ENCODE results near the gene SCFD2.

GRCh38 chr4:52856801-52857200, 509.1 kb downstream of the SCFD2 start:
- TF ChIP-seq CTCF (IDR thresholded peaks at IDR 0.05): no peak
- no peak for TF ChIP-seq POLR2A (IDR thresholded peaks at IDR 0.05)
- TF ChIP-seq EP300 (IDR thresholded peaks at IDR 0.05): no peak
